ENCODE measurements around the gene ACOX1.

ACOX1 gene

GRCh38 chr17:75898065-75898464 lies 80.9 kb downstream of the ACOX1 start:
- no peak overlapping the region for H3K9ac ChIP-seq
- no peak overlapping the region for H3K4me3 ChIP-seq (IDR thresholded peaks at IDR 0.05; ENCODE audit: insufficient read depth, low read depth, low read length)
- no peaks in the 10 kb centered on the region for H4K20me1 ChIP-seq (ENCODE audit: insufficient read depth)
- peaks cover 7% of the 10 kb centered on the region; the same call in 1 of the 2 replicates for H3K36me3 ChIP-seq (ENCODE audit: insufficient read depth)
- peaks cover 32% of the 10 kb centered on the region for H3K4me1 ChIP-seq (ENCODE audit: low read depth, poor library complexity, severe bottlenecking)
- no peak for TF ChIP-seq CTCF (conservative IDR thresholded peaks at IDR 0.05; ENCODE audit: low read depth, low read length)
- H2AFZ ChIP-seq (ENCODE audit: low read depth), result no peak overlapping the region
- H3K27ac ChIP-seq, result no peak overlapping the region
- H3K27me3 ChIP-seq (ENCODE audit: insufficient read depth, low read depth), result no peaks in the 10 kb centered on the region
- peaks cover 30% of the 10 kb centered on the region for H3K79me2 ChIP-seq (ENCODE audit: insufficient read depth, low read depth)
- no peak overlapping the region for H3K4me2 ChIP-seq

- Histone ChIP-seq H3K4me1 (ENCODE audit: low read depth, poor library complexity, severe bottlenecking) (peaks cover 26% of the 10 kb centered on the region), H3K9ac (peak overlapping the region; percentile 93; the same call in 1 of the 2 replicates), H3K27ac (no peak overlapping the region), H3K4me3 (IDR thresholded peaks at IDR 0.05; ENCODE audit: insufficient read depth, low read depth, low read length) (no peak overlapping the region), H4K20me1 (ENCODE audit: insufficient read depth) (no peaks in the 10 kb centered on the region), H3K36me3 (ENCODE audit: insufficient read depth) (peaks cover 7% of the 10 kb centered on the region; the same call in 1 of the 2 replicates), H3K27me3 (ENCODE audit: insufficient read depth, low read depth) (no peaks in the 10 kb centered on the region), H3K79me2 (ENCODE audit: insufficient read depth, low read depth) (peaks cover 28% of the 10 kb centered on the region), H3K4me2 (peak overlapping the region; percentile 41; the same call in 1 of the 2 replicates), H2AFZ (ENCODE audit: low read depth) (no peak overlapping the region)
- TF ChIP-seq CTCF (conservative IDR thresholded peaks at IDR 0.05; ENCODE audit: low read depth, low read length), result no peak
These were observed 81.6 kb downstream of the ACOX1 start for GRCh38 chr17:75897160-75898019.

- Histone ChIP-seq H3K9ac (peak within 1 kb of the TSS; percentile 93), H3K4me1 (ENCODE audit: low read depth, poor library complexity, severe bottlenecking) (peaks cover 26% of the 10 kb centered on the region), H3K4me2 (peak within 1 kb of the TSS; percentile 86), H4K20me1 (ENCODE audit: insufficient read depth) (no peaks in the 10 kb centered on the region), H3K36me3 (ENCODE audit: insufficient read depth) (peaks cover 2% of the 10 kb centered on the region; the same call in 1 of the 2 replicates), H3K79me2 (ENCODE audit: insufficient read depth, low read depth) (peaks cover 28% of the 10 kb centered on the region), H3K27ac (peak within 1 kb of the TSS; percentile 82), H3K27me3 (ENCODE audit: insufficient read depth, low read depth) (no peaks in the 10 kb centered on the region), H2AFZ (ENCODE audit: low read depth) (peak within 1 kb of the TSS; percentile 67), H3K4me3 (IDR thresholded peaks at IDR 0.05; ENCODE audit: insufficient read depth, low read depth, low read length) (peak within 1 kb of the TSS; percentile 72)
- no peak for TF ChIP-seq CTCF (conservative IDR thresholded peaks at IDR 0.05; ENCODE audit: low read depth, low read length)
These were observed 82.4 kb downstream of the ACOX1 start, which contains the start of gene TRIM65 for GRCh38 chr17:75896415-75897159. Gene TRIM65 (minus strand): TSS chr17:75896951. CDS start chr17:75896937, 14 bp downstream.

GRCh38 chr17:75895370-75896155 lies 83.4 kb downstream of the ACOX1 start:
- Histone ChIP-seq H3K36me3 (ENCODE audit: insufficient read depth) (no peaks in the 10 kb centered on the region), H3K27me3 (ENCODE audit: insufficient read depth, low read depth) (no peaks in the 10 kb centered on the region), H4K20me1 (ENCODE audit: insufficient read depth) (no peaks in the 10 kb centered on the region), H3K4me1 (ENCODE audit: low read depth, poor library complexity, severe bottlenecking) (peaks cover 26% of the 10 kb centered on the region), H3K4me2 (peak overlapping the region; percentile 86), H3K27ac (peak overlapping the region; percentile 82), H3K79me2 (ENCODE audit: insufficient read depth, low read depth) (peaks cover 28% of the 10 kb centered on the region), H3K9ac (peak overlapping the region; percentile 93), H2AFZ (ENCODE audit: low read depth) (peak overlapping the region; percentile 67), H3K4me3 (IDR thresholded peaks at IDR 0.05; ENCODE audit: insufficient read depth, low read depth, low read length) (peak overlapping the region; percentile 72)
- TF ChIP-seq CTCF (conservative IDR thresholded peaks at IDR 0.05; ENCODE audit: low read depth, low read length), result no peak; the same call in 1 of the 2 replicates
